ENCODE results near the gene TEX14.
A peak's percentile ranks its signal among the peaks of the same experiment; 100 is the strongest.

Gene TEX14

GRCh38 chr17:58521680-58522079 is 170.2 kb downstream of the TEX14 start:
- DNase-seq = no peak
- Histone ChIP-seq H3K4me3 (ENCODE audit: low read depth, low read length) (no peak overlapping the region), H3K27ac (no peak overlapping the region), H3K9me3 (ENCODE audit: severe bottlenecking) (no peaks in the 10 kb centered on the region), H3K36me3 (peaks cover 62% of the 10 kb centered on the region), H3K27me3 (ENCODE audit: insufficient read depth, low read depth, severe bottlenecking) (no peaks in the 10 kb centered on the region)
- no peak for TF ChIP-seq CTCF (IDR thresholded peaks at IDR 0.05; ENCODE audit: low read depth, low read length)

GRCh38 chr17:58520843-58521430 is 170.9 kb downstream of the TEX14 start:
- Histone ChIP-seq H3K4me3 (ENCODE audit: low read depth, low read length) (no peak overlapping the region), H3K27me3 (ENCODE audit: insufficient read depth, low read depth, severe bottlenecking) (no peaks in the 10 kb centered on the region), H3K9me3 (ENCODE audit: severe bottlenecking) (no peaks in the 10 kb centered on the region), H3K27ac (no peak overlapping the region), H3K36me3 (peaks cover 58% of the 10 kb centered on the region)
- peak; percentile 80 for TF ChIP-seq CTCF (IDR thresholded peaks at IDR 0.05; ENCODE audit: low read depth, low read length)
- peak; percentile 62 for DNase-seq

GRCh38 chr17:58517928-58518609 is 173.8 kb downstream of the TEX14 start:
- TF ChIP-seq CTCF (IDR thresholded peaks at IDR 0.05; ENCODE audit: low read depth, low read length) = no peak
- H3K9me3 ChIP-seq (ENCODE audit: severe bottlenecking) = no peaks in the 10 kb centered on the region

GRCh38 chr17:58517378-58517927 is 174.4 kb downstream of the TEX14 start:
- Histone ChIP-seq H3K27me3 (ENCODE audit: insufficient read depth, low read depth, severe bottlenecking) (no peaks in the 10 kb centered on the region), H3K4me3 (ENCODE audit: low read depth, low read length) (peak overlapping the region; percentile 97), H3K36me3 (peaks cover 38% of the 10 kb centered on the region), H3K27ac (peak overlapping the region; percentile 85), H3K9me3 (ENCODE audit: severe bottlenecking) (no peaks in the 10 kb centered on the region)
- no peak for TF ChIP-seq CTCF (IDR thresholded peaks at IDR 0.05; ENCODE audit: low read depth, low read length)
- no peak for DNase-seq

More at GRCh38 chr17:58517928-58518609, 173.8 kb downstream of the TEX14 start:
- DNase-seq = peak; percentile 100
- peak overlapping the region; percentile 97 for H3K4me3 ChIP-seq (ENCODE audit: low read depth, low read length)
- H3K27ac ChIP-seq = peak overlapping the region; percentile 85
- H3K36me3 ChIP-seq = peaks cover 39% of the 10 kb centered on the region
- no peaks in the 10 kb centered on the region for H3K27me3 ChIP-seq (ENCODE audit: insufficient read depth, low read depth, severe bottlenecking)

- H3K36me3 ChIP-seq = peaks cover 39% of the 10 kb centered on the region
- H3K4me3 ChIP-seq (ENCODE audit: low read depth, low read length) = peak overlapping the region; percentile 97
- no peaks in the 10 kb centered on the region for H3K27me3 ChIP-seq (ENCODE audit: insufficient read depth, low read depth, severe bottlenecking)
- H3K27ac ChIP-seq = peak overlapping the region; percentile 85
- TF ChIP-seq CTCF (IDR thresholded peaks at IDR 0.05; ENCODE audit: low read depth, low read length) = no peak
- no peak for DNase-seq
- H3K9me3 ChIP-seq (ENCODE audit: severe bottlenecking) = no peaks in the 10 kb centered on the region
Measured at GRCh38 chr17:58516644-58517377, 175.0 kb downstream of the TEX14 start.
